ENCODE data around the gene HDAC11.

Gene HDAC11

DNA sequence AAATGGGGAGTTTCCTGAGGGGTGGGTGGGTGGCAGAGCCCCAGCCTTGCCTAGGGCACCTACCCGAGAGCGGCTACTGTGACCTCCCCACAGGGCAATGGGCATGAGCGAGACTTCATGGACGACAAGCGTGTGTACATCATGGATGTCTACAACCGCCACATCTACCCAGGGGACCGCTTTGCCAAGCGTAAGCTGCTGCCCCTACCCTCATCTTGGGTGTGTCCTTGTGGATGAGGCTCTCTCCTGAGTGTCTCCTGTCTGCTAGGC, 22.6 kb downstream of the HDAC11 start:
- in situ Hi-C loops (cut with MboI; ENCODE audit: low sequenced_read_pairs, unreplicated experiment), result loop anchor here (5.0 kb wide), 1 partner anchor 145 kb away; no protein-coding TSS in a partner anchor
- no peak for DNase-seq (ENCODE audit: low spot score)
- TF ChIP-seq CTCF (IDR thresholded peaks at IDR 0.05; ENCODE audit: borderline replicate concordance, control extremely low read depth, extremely low read depth, insufficient read depth, missing control alignments), result no peak

DNA sequence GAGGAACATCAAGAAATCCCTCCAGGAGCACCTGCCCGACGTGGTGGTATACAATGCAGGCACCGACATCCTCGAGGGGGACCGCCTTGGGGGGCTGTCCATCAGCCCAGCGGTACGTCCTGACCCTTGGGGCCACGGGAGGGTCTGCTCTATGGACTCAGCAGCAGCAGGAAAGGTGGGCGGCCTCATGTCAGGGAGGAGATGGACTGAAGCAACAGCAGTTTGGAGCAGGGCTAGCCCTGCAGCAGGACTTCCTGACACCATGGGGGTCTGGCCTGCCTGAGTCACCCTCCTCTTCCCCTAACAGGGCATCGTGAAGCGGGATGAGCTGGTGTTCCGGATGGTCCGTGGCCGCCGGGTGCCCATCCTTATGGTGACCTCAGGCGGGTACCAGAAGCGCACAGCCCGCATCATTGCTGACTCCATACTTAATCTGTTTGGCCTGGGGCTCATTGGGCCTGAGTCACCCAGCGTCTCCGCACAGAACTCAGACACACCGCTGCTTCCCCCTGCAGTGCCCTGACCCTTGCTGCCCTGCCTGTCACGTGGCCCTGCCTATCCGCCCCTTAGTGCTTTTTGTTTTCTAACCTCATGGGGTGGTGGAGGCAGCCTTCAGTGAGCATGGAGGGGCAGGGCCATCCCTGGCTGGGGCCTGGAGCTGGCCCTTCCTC, 24.2 kb downstream of the HDAC11 start:
- no peak for DNase-seq (ENCODE audit: low spot score)
- in situ Hi-C loops (cut with MboI; ENCODE audit: low sequenced_read_pairs, unreplicated experiment), result loop anchor here (5.0 kb wide), 1 partner anchor 143 kb away; no protein-coding TSS in a partner anchor
- TF ChIP-seq CTCF (IDR thresholded peaks at IDR 0.05; ENCODE audit: borderline replicate concordance, control extremely low read depth, extremely low read depth, insufficient read depth, missing control alignments), result no peak

DNA sequence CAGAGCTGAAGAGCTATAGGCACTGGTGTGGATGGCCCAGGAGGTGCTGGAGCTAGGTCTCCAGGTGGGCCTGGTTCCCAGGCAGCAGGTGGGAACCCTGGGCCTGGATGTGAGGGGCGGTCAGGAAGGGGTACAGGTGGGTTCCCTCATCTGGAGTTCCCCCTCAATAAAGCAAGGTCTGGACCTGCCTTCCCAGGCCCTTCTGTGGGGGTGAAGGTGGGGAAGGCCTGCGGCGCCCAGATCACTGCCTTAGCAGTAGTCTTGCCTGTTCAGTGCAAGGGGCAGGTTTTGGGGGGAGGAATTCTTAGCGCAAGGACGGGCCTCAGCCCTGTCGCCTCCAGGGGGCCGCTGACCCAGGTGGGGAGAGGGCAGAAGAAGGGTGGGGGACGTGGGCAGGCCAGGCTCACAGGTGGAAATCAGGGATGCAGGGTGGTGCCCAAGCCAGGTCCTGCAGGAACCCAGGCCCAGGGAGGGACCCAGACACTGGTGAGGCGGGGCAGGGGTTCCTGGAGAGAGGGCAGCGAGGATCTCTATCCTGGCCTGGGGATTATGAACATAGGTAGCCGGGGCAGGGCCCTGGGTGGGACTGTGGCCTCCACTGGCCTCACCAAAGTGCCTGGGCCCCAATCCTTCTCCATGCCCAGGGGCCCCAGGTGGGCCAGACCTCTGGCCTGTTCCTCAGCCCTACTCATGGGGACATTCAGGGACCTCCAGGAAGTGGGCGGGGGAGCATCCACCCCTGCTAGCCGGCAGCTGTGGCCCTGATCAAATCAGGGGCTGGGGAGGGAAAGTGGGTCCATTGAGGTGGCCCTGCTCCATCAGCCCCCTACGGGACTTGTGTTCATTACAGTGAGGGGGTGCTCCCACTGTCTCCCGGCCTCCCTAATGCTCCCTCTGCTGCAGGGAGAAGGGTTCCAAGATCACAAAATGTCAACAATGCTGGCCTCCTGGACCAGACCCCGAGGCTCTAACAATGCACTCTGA, 25.3 kb downstream of the HDAC11 start:
- no peak for TF ChIP-seq CTCF (IDR thresholded peaks at IDR 0.05; ENCODE audit: borderline replicate concordance, control extremely low read depth, extremely low read depth, insufficient read depth, missing control alignments)
- in situ Hi-C loops (cut with MboI; ENCODE audit: low sequenced_read_pairs, unreplicated experiment), result no loop called here
- DNase-seq (ENCODE audit: low spot score), result no peak

- DNase-seq (ENCODE audit: low spot score), result no peak
- no peak for TF ChIP-seq CTCF (IDR thresholded peaks at IDR 0.05; ENCODE audit: borderline replicate concordance, control extremely low read depth, extremely low read depth, insufficient read depth, missing control alignments)
- in situ Hi-C loops (cut with MboI; ENCODE audit: low sequenced_read_pairs, unreplicated experiment), result no loop called here
Measured at GRCh38 chr3:13506239-13506638, 26.1 kb downstream of the HDAC11 start.

DNA sequence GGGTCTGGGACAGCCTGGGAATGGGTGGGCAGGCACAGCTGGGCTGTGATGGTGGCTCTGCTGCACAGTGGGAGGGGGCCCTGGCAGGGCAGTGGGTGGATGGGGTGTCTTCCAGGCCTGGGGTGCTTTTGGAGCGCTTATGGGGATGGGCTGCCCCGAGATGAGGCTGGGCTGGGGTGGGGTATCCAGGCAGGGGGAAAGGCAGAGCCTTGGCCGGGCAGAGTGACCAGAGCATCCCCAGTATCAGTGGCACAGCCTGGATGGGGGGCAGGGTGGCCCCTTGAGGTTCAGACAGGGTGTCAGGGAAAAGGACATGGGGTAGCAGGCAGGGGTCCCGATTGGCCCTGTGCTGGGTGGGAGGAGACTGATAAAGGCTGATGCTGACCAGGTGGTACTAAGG, 26.6 kb downstream of the HDAC11 start:
- in situ Hi-C loops (cut with MboI; ENCODE audit: low sequenced_read_pairs, unreplicated experiment), result no loop called here
- TF ChIP-seq CTCF (IDR thresholded peaks at IDR 0.05; ENCODE audit: borderline replicate concordance, control extremely low read depth, extremely low read depth, insufficient read depth, missing control alignments), result no peak
- DNase-seq (ENCODE audit: low spot score), result no peak

DNA sequence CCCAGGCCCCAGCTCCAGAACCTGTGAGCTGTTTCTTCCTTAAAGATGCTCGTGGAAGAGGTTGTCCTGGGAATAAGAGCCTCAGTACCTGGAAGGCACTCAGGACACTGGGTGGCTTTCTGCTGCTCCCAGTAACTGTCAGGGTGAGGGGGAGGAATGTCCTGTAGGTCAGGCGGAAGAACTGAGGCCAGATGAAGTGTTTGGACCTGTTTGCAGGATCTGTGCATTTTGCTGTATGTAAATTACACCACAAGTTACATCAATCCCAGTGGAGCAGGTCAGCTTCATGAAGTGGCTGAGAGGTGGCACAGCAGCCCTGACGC, 27.1 kb downstream of the HDAC11 start:
- TF ChIP-seq CTCF (IDR thresholded peaks at IDR 0.05; ENCODE audit: borderline replicate concordance, control extremely low read depth, extremely low read depth, insufficient read depth, missing control alignments), result no peak
- DNase-seq (ENCODE audit: low spot score), result no peak
- in situ Hi-C loops (cut with MboI; ENCODE audit: low sequenced_read_pairs, unreplicated experiment), result no loop called here

Data from GM13976 (cell line).